GM12875 (cell line): ENCODE data around the gene MEGF11.

ENCODE experiments used
- H3K4me3 ChIP-seq: one replicate; pipeline ENCODE4 v1.5.1; 2011; ENCODE audit warnings: low read depth, low read length, control low read depth
- TF ChIP-seq, protein P1 (sequence below): IDR thresholded peaks from 2 replicates; pipeline ENCODE4 v1.5.1; 2011; ENCODE audit warnings: low read depth, mild to moderate bottlenecking, control low read depth, inconsistent platforms, low read length, moderate library complexity, borderline replicate concordance; ENCODE audit not compliant: insufficient read depth

The MEGF11 gene

DNA sequence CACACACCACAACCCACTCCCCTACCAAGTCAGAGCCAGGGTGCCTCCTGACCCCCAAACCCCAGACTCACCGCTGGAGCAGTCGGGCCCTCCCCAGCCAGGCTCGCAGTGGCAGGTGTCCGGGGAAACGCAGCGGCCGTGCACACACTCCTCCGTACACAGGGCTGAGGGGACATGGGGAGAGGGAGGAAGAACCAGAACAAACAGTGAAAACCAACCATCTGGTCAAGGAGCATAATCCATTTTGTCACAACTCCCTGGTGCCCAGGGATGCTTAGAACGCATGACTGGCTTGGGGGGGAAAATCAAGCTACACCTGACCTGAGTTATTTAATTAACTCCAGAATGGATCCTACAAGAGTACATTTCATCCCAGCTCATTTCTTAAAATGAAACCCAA is 159.2 kb downstream of the MEGF11 start:
- TF ChIP-seq, protein P1, sequence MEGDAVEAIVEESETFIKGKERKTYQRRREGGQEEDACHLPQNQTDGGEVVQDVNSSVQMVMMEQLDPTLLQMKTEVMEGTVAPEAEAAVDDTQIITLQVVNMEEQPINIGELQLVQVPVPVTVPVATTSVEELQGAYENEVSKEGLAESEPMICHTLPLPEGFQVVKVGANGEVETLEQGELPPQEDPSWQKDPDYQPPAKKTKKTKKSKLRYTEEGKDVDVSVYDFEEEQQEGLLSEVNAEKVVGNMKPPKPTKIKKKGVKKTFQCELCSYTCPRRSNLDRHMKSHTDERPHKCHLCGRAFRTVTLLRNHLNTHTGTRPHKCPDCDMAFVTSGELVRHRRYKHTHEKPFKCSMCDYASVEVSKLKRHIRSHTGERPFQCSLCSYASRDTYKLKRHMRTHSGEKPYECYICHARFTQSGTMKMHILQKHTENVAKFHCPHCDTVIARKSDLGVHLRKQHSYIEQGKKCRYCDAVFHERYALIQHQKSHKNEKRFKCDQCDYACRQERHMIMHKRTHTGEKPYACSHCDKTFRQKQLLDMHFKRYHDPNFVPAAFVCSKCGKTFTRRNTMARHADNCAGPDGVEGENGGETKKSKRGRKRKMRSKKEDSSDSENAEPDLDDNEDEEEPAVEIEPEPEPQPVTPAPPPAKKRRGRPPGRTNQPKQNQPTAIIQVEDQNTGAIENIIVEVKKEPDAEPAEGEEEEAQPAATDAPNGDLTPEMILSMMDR: no peak
- no peak overlapping the region for H3K4me3 ChIP-seq

DNA sequence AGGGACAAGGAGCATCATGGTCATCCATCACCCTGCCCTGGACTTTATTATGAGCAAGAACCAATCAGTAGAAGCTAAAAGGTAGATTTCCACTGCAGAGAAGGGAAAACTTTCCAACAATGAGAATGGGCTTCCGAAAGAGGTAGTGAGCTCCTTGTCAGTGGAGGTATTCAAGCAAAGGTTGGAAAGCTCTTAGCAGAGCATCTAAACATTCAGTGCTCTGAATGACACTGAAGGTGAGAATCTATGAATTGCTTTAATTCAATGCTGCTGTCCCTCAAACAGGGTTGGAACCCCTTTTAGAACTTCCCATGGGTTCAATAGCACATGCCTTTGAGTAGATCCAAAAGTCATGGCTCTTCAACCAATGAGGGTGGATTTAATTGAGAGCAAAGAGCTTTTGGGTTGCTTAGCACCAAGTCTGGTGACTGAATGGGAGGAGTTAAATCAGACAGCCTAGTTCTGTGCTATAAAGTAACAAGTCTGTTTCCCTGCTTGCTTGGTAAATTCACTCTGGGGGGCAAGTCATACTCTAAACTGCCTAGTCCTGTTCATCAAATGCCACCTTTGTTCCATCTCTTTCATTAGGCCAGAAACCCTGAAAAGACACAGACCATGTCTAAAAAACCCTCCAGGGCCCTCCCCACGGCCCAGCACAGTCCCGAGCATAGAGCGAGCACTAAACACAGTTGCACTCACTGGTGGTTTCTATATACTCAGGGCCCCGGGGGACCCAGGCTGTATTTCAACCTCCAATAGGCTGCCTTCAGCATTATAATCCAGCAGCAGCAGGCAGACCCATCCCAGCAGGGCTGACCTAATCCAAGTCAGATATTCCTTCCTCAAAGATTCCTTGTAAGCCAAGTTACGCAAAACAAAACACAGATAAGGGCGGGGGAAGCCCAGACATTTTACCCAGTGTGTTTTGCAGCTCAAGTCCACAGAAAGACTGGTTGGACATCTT is 161.2 kb downstream of the MEGF11 start:
- H3K4me3 ChIP-seq: no peak overlapping the region
- TF ChIP-seq, protein P1: no peak

DNA sequence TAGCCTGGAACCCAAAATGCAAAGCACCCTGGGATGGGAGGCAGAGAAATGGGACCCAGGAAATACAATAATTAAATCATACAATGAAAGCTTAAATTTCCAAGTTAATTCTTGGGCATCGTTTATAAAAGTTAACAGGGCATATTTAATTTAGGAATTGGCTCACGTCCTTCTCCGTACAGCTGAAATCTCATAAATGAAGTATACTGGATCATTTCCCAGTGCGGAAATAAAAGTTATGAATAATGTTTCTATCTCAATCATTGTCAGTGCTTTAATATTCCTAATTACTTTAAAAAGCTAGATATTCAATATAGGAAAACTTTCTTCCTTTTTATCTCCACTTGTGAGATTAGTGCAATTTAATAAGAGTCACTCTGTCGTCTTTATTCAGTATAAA is 164.0 kb downstream of the MEGF11 start:
- H3K4me3 ChIP-seq: no peak overlapping the region
- TF ChIP-seq, protein P1: no peak

DNA sequence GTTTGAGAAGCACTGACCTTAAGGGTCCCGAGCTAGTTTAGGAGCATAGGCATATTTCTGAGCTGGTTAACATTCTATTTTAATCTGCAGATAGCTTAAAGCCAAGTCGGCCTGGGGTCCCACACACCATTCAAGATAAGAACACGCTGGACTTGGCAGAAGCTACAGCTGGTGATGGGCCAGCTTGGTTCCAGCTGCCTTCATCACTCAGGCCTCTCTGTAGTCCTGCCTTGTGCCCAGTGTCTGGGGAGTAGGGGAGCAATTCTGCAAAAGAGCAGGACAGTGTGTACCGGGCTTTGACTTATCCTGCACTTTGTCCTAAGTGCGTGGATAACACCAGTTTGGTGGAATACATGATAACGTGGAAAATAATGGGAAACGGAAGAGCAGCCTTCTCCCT is 164.5 kb downstream of the MEGF11 start:
- TF ChIP-seq, protein P1: no peak
- H3K4me3 ChIP-seq: no peak overlapping the region

DNA sequence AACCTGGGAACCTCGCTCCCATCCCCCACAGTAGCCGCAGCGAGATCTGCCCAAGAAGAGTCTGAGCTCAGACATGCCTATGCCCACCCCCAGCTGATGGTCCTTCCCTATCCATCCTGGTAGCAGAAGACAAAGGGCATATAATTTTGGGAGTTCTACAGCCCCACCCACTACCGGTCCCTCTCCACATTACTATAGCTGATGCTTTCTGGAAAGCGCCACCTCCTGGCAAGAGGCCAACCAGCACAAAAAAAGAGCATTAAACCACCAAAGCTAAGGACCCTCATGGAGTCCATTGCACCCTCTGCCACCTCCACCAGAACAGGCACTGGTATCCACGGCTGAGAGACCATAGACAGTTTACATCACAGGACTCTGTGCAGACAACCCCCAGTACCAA is 168.4 kb downstream of the MEGF11 start:
- TF ChIP-seq, protein P1: peak; percentile 47; the same call in 1 of the 2 replicates
- no peak overlapping the region for H3K4me3 ChIP-seq

DNA sequence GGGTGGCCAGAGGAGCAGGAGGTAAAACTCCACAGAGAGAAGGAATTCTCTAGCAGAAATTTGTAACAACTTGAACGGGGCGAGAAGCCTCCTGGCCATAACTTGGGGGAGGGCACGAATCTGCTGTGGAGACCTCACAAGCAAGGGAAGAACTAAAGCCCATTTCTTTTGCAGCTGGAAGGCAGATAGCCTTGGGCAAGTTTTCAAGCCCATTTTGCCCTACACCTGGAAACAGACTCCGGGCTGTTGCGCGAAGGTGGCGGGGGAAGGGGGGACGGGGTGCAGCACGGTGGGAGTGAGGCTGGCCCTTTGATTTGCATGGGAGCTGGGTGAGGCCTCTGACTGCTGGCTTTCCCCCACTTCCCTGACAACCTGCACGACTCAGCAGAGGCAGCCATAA is 168.8 kb downstream of the MEGF11 start:
- H3K4me3 ChIP-seq: no peak overlapping the region
- TF ChIP-seq, protein P1: no peak
